Vagina (tissue), 2 donors: Measurements from ENCODE around the gene STX16.

Experiments used
- POLR2AphosphoS5 ChIP-seq, 2 donors: sonication (generic); formaldehyde crosslinking; IDR thresholded peaks; one replicate each; pipeline ENCODE4 v1.9.0; 2017; ENCODE audit warnings: antibody characterized with exemption in 2 of 2, mild to moderate bottlenecking in 2 of 2, low read depth in 1 of 2; ENCODE audit not compliant: insufficient read depth in 1 of 2
- TF ChIP-seq, protein P1 (sequence below), 3 experiments: fragments of 450-650 bp in 2 of 3; fragments of 200-600 bp in 1 of 3; sonication (generic) in 1 of 3; IDR thresholded peaks; one replicate each; pipeline ENCODE4 v1.5.1; 2017 to 2019; ENCODE audit warnings: antibody characterized with exemption in 3 of 3, mild to moderate bottlenecking in 2 of 3, moderate library complexity in 2 of 3

GRCh38 chr20:58688840-58689239 is 37.8 kb downstream of the STX16 start:
- TF ChIP-seq, protein P1, sequence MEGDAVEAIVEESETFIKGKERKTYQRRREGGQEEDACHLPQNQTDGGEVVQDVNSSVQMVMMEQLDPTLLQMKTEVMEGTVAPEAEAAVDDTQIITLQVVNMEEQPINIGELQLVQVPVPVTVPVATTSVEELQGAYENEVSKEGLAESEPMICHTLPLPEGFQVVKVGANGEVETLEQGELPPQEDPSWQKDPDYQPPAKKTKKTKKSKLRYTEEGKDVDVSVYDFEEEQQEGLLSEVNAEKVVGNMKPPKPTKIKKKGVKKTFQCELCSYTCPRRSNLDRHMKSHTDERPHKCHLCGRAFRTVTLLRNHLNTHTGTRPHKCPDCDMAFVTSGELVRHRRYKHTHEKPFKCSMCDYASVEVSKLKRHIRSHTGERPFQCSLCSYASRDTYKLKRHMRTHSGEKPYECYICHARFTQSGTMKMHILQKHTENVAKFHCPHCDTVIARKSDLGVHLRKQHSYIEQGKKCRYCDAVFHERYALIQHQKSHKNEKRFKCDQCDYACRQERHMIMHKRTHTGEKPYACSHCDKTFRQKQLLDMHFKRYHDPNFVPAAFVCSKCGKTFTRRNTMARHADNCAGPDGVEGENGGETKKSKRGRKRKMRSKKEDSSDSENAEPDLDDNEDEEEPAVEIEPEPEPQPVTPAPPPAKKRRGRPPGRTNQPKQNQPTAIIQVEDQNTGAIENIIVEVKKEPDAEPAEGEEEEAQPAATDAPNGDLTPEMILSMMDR (IDR thresholded peaks at IDR 0.05): no peak
- TF ChIP-seq POLR2AphosphoS5 (IDR thresholded peaks at IDR 0.05; ENCODE audit: insufficient read depth in 1 of 2, low read depth in 1 of 2): no peak
